D341Med (cell line): ENCODE results near the gene GP5.

Source experiments
- DNase-seq: peaks from one replicate; pipeline ENCODE4 v3.0.0; 2012; ENCODE audit warnings: low spot score

The GP5 gene

GRCh38 chr3:194376241-194376560 is 22.9 kb downstream of the GP5 start:
- DNase-seq = no peak

GRCh38 chr3:194375473-194376240 is 23.4 kb downstream of the GP5 start:
- DNase-seq = peak; percentile 52

GRCh38 chr3:194374935-194375334 is 24.1 kb downstream of the GP5 start:
- no peak for DNase-seq

GRCh38 chr3:194373899-194374298 is 25.2 kb downstream of the GP5 start:
- no peak for DNase-seq

GRCh38 chr3:194373028-194373427 is 26.0 kb downstream of the GP5 start:
- DNase-seq = no peak

GRCh38 chr3:194370753-194371152 is 28.3 kb downstream of the GP5 start:
- DNase-seq = no peak

- DNase-seq = no peak
Observed at GRCh38 chr3:194369522-194370279, 29.4 kb downstream of the GP5 start, which contains the start of gene LRRC15. LRRC15 (minus strand) TSS chr3:194369743; CDS start chr3:194361043, 8,700 bp downstream.

- DNase-seq = no peak
Observed at GRCh38 chr3:194368918-194369317, 30.1 kb downstream of the GP5 start.

- no peak for DNase-seq
Observed at GRCh38 chr3:194367992-194368841, 30.8 kb downstream of the GP5 start.

GRCh38 chr3:194365978-194366490 is 33.0 kb downstream of the GP5 start:
- no peak for DNase-seq

GRCh38 chr3:194365526-194365925 is 33.5 kb downstream of the GP5 start:
- no peak for DNase-seq

- DNase-seq = no peak
Observed at GRCh38 chr3:194364652-194365434, 34.2 kb downstream of the GP5 start.

- no peak for DNase-seq
Observed at GRCh38 chr3:194364314-194364651, 34.8 kb downstream of the GP5 start.

GRCh38 chr3:194360568-194360967 is 38.5 kb downstream of the GP5 start:
- no peak for DNase-seq

GRCh38 chr3:194357681-194358080 is 41.4 kb downstream of the GP5 start:
- DNase-seq = no peak

GRCh38 chr3:194355379-194355778 is 43.7 kb downstream of the GP5 start:
- no peak for DNase-seq

- no peak for DNase-seq
Observed at GRCh38 chr3:194354315-194354714, 44.8 kb downstream of the GP5 start.

- no peak for DNase-seq
Observed at GRCh38 chr3:194352667-194353246, 46.3 kb downstream of the GP5 start.

GRCh38 chr3:194351952-194352536 is 47.0 kb downstream of the GP5 start:
- no peak for DNase-seq

- DNase-seq = no peak
Observed at GRCh38 chr3:194351080-194351672, 47.9 kb downstream of the GP5 start, which contains the start of gene CPN2. CPN2 (minus strand) TSS chr3:194351328; CDS start chr3:194342702, 8,626 bp downstream.
